ENCODE results near the gene ZNF41.
A peak's percentile ranks its signal among the peaks of the same experiment; 100 is the strongest.
"Not testable (repeated sequence)": the region's sequence is repeated elsewhere in the genome, so short reads cannot be mapped to it uniquely, and the experiment has no call there.

The ZNF41 gene

GRCh38 chrX:47482512-47483305 lies at the start of gene ZNF41:
TSS of gene ZNF41 (minus strand) at chrX:47483222. CDS start at chrX:47467481, 15,741 bp downstream.
- DNase-seq (ENCODE audit: low read depth): peak; percentile 56

- DNase-seq (ENCODE audit: low read depth): no peak
These were observed 47.0 kb upstream of the ZNF41 start for GRCh38 chrX:47530049-47530448.

GRCh38 chrX:47529548-47529947 lies 46.5 kb upstream of the ZNF41 start:
- no peak for DNase-seq (ENCODE audit: low read depth)

GRCh38 chrX:47523713-47524166 lies 40.7 kb upstream of the ZNF41 start:
- no peak for DNase-seq (ENCODE audit: low read depth)

- peak; percentile 46 for DNase-seq (ENCODE audit: low read depth)
These were observed 40.3 kb upstream of the ZNF41 start for GRCh38 chrX:47523297-47523696.

GRCh38 chrX:47518144-47518543 lies 35.1 kb upstream of the ZNF41 start:
- no peak for DNase-seq (ENCODE audit: low read depth)

GRCh38 chrX:47515941-47516665 lies 33.1 kb upstream of the ZNF41 start:
- no peak for DNase-seq (ENCODE audit: low read depth)

- no peak for DNase-seq (ENCODE audit: low read depth)
These were observed 31.7 kb upstream of the ZNF41 start for GRCh38 chrX:47514533-47515235.

GRCh38 chrX:47513034-47513965 lies 30.3 kb upstream of the ZNF41 start:
- not testable (repeated sequence) for DNase-seq (ENCODE audit: low read depth)

- not testable (repeated sequence) for DNase-seq (ENCODE audit: low read depth)
These were observed 29.4 kb upstream of the ZNF41 start for GRCh38 chrX:47512383-47512782.

- DNase-seq (ENCODE audit: low read depth): no peak
These were observed 24.3 kb upstream of the ZNF41 start for GRCh38 chrX:47507153-47507867.

- no peak for DNase-seq (ENCODE audit: low read depth)
These were observed 20.1 kb upstream of the ZNF41 start for GRCh38 chrX:47503151-47503550.

- peak; percentile 24 for DNase-seq (ENCODE audit: low read depth)
These were observed 19.5 kb upstream of the ZNF41 start for GRCh38 chrX:47502316-47503125.

GRCh38 chrX:47501226-47502074 lies 18.4 kb upstream of the ZNF41 start:
- DNase-seq (ENCODE audit: low read depth): peak; percentile 53

- DNase-seq (ENCODE audit: low read depth): no peak
These were observed 17.5 kb upstream of the ZNF41 start for GRCh38 chrX:47500554-47500953.

- DNase-seq (ENCODE audit: low read depth): no peak
These were observed 16.3 kb upstream of the ZNF41 start for GRCh38 chrX:47499293-47499692.

GRCh38 chrX:47498411-47498810 lies 15.4 kb upstream of the ZNF41 start:
- no peak for DNase-seq (ENCODE audit: low read depth)

- DNase-seq (ENCODE audit: low read depth): peak; percentile 27
These were observed 14.4 kb upstream of the ZNF41 start for GRCh38 chrX:47497271-47497888.

GRCh38 chrX:47492133-47492532 lies 9.1 kb upstream of the ZNF41 start:
- DNase-seq (ENCODE audit: low read depth): not testable (repeated sequence)

Measured in fibroblast of the conjunctiva (primary cell).